Right ventricle myocardium inferior (tissue), 1 donor: Measurements from ENCODE around the gene NAA20. TPM values are rescaled to one million over a fixed set of nuclear protein-coding genes. Genes with fewer than 3 reads are reported as not detected.
"Not testable (repeated sequence)": the region's sequence is repeated elsewhere in the genome, so short reads cannot be mapped to it uniquely, and the experiment has no call there.

Experiments
- ATAC-seq: fragments of 200-7000 bp; cut with Tn5 transposase; one replicate; pipeline ENCODE4 v1.9.1; 2020; ENCODE audit warnings: mild to moderate bottlenecking, moderate library complexity
- DNase-seq: peaks from one replicate; pipeline ENCODE4 v3.0.0; 2021; ENCODE audit errors: missing footprints
- intact Hi-C: fragments of 100-400 bp; cut with DNase I; formaldehyde crosslinking; loops from one replicate; pipeline ENCODE4 v1.11.0; 2022
- total RNA-seq: library from RNA; stranded (reverse); fragmentation: NEBNext Ultra II Directional; extraction: Animal tissue kit (Norgen Biotek cat#: 25700); gene quantifications from one replicate; pipeline ENCODE4 v1.2.1, GENCODE V29; 2021
- donor health status: DM: no; HTN: yes; CAD: no; lungs with severe emphysema.

The NAA20 gene
- total RNA-seq, 1 donor from 2014 or later = 58.4 TPM

- intact Hi-C loops = no loop called here
- DNase-seq (no peak), ATAC-seq (no peak)
Observed at GRCh38 chr20:19981031-19981451, 36.1 kb upstream of the NAA20 start.

GRCh38 chr20:19986419-19986818, 30.7 kb upstream of the NAA20 start:
- intact Hi-C loops = no loop called here
- DNase-seq (no peak), ATAC-seq (peak; percentile 33)

- DNase-seq (no peak), ATAC-seq (no peak)
- intact Hi-C loops = no loop called here
Observed at GRCh38 chr20:19987046-19987445, 30.1 kb upstream of the NAA20 start.

GRCh38 chr20:19990850-19991249, 26.3 kb upstream of the NAA20 start:
- ATAC-seq (no peak), DNase-seq (no peak)
- intact Hi-C loops = no loop called here

- no peak for ATAC-seq
- no peak for DNase-seq
- intact Hi-C loops = no loop called here
Observed at GRCh38 chr20:19991308-19991707, 25.9 kb upstream of the NAA20 start.

GRCh38 chr20:19991854-19992253, 25.3 kb upstream of the NAA20 start:
- no peak for ATAC-seq
- no peak for DNase-seq
- intact Hi-C loops = loop anchor here (2.0 kb wide), 1 partner anchor 15 kb away; no protein-coding TSS in a partner anchor

- intact Hi-C loops = loop anchor here (2.0 kb wide), 1 partner anchor 16 kb away; no protein-coding TSS in a partner anchor
- DNase-seq (no peak), ATAC-seq (peak; percentile 66)
Observed at GRCh38 chr20:19992996-19993908, 23.9 kb upstream of the NAA20 start.

GRCh38 chr20:19993958-19994669, 23.0 kb upstream of the NAA20 start:
- ATAC-seq = peak; percentile 68
- DNase-seq = no peak
- intact Hi-C loops = loop anchor here (2.0 kb wide), 3 partner anchors 17 to 305 kb away; no protein-coding TSS in a partner anchor

GRCh38 chr20:19995220-19995863, 21.8 kb upstream of the NAA20 start:
- no peak for ATAC-seq
- DNase-seq = no peak
- intact Hi-C loops = loop anchor here (2.0 to 5.0 kb wide), 3 partner anchors 108 to 307 kb away; no protein-coding TSS in a partner anchor

GRCh38 chr20:19996222-19996621, 20.9 kb upstream of the NAA20 start:
- DNase-seq = no peak
- intact Hi-C loops = loop anchor here (5.0 kb wide), 1 partner anchor 109 kb away; no protein-coding TSS in a partner anchor
- no peak for ATAC-seq

- DNase-seq (no peak), ATAC-seq (no peak)
- intact Hi-C loops = loop anchor here (5.0 kb wide), 1 partner anchor 110 kb away; no protein-coding TSS in a partner anchor
Observed at GRCh38 chr20:19996917-19997316, 20.2 kb upstream of the NAA20 start.

- DNase-seq = no peak
- intact Hi-C loops = loop anchor here (5.0 kb wide), 1 partner anchor 112 kb away; no protein-coding TSS in a partner anchor
- ATAC-seq = no peak
Observed at GRCh38 chr20:19998990-19999705, 18.0 kb upstream of the NAA20 start.

GRCh38 chr20:20000211-20000968, 16.8 kb upstream of the NAA20 start:
- ATAC-seq (no peak), DNase-seq (no peak)
- intact Hi-C loops = no loop called here

GRCh38 chr20:20002101-20002998, 14.8 kb upstream of the NAA20 start:
- ATAC-seq = peak; percentile 38

GRCh38 chr20:20003031-20003954, 13.9 kb upstream of the NAA20 start:
- intact Hi-C loops = no loop called here
- ATAC-seq = peak; percentile 62

More at GRCh38 chr20:20002101-20002998, 14.8 kb upstream of the NAA20 start:
- intact Hi-C loops = no loop called here
- DNase-seq = peak; percentile 68

GRCh38 chr20:20003955-20004322, 13.2 kb upstream of the NAA20 start:
- ATAC-seq, DNase-seq, intact Hi-C loops: not testable (repeated sequence)

More at GRCh38 chr20:20003031-20003954, 13.9 kb upstream of the NAA20 start:
- DNase-seq = no peak
